GM21528 (cell line): ENCODE measurements around the gene PSMD6.

Experiments
- ATAC-seq: cut with Tn5 transposase; IDR thresholded peaks from one replicate; pipeline ENCODE4 v1.9.1; 2021; ENCODE audit warnings: mild to moderate bottlenecking, moderate library complexity; ENCODE audit not compliant: unreplicated experiment, low FRiP score

PSMD6 gene

GRCh38 chr3:64023187-64023860 is at the start of gene PSMD6:
TSS of gene PSMD6 (minus strand) at chr3:64023494. CDS start at chr3:64023419, 75 bp downstream.
- peak; percentile 97 for ATAC-seq

GRCh38 chr3:64072126-64072525 is 48.8 kb upstream of the PSMD6 start:
- ATAC-seq = no peak

- no peak for ATAC-seq
These were observed 47.4 kb upstream of the PSMD6 start for GRCh38 chr3:64070704-64071103.

GRCh38 chr3:64067506-64068346 is 44.4 kb upstream of the PSMD6 start:
- no peak for ATAC-seq

- ATAC-seq = no peak
These were observed 41.5 kb upstream of the PSMD6 start for GRCh38 chr3:64064804-64065203.

- no peak for ATAC-seq
These were observed 40.7 kb upstream of the PSMD6 start for GRCh38 chr3:64063983-64064438.

- no peak for ATAC-seq
These were observed 40.1 kb upstream of the PSMD6 start for GRCh38 chr3:64063207-64063982.

- no peak for ATAC-seq
These were observed 38.3 kb upstream of the PSMD6 start for GRCh38 chr3:64061628-64062027.

GRCh38 chr3:64059484-64060175 is 36.3 kb upstream of the PSMD6 start:
- ATAC-seq = no peak

GRCh38 chr3:64058566-64058965 is 35.3 kb upstream of the PSMD6 start:
- ATAC-seq = no peak

- ATAC-seq = no peak
These were observed 33.9 kb upstream of the PSMD6 start for GRCh38 chr3:64057231-64057630.

- no peak for ATAC-seq
These were observed 33.4 kb upstream of the PSMD6 start for GRCh38 chr3:64056606-64057180.

- no peak for ATAC-seq
These were observed 31.8 kb upstream of the PSMD6 start for GRCh38 chr3:64055076-64055475.

- ATAC-seq = no peak
These were observed 31.2 kb upstream of the PSMD6 start for GRCh38 chr3:64054488-64054887.

- no peak for ATAC-seq
These were observed 30.3 kb upstream of the PSMD6 start for GRCh38 chr3:64053581-64053980.

- no peak for ATAC-seq
These were observed 29.8 kb upstream of the PSMD6 start for GRCh38 chr3:64053117-64053516.

GRCh38 chr3:64049832-64050231 is 26.5 kb upstream of the PSMD6 start:
- no peak for ATAC-seq

GRCh38 chr3:64049136-64049535 is 25.8 kb upstream of the PSMD6 start:
- no peak for ATAC-seq

- no peak for ATAC-seq
These were observed 25.4 kb upstream of the PSMD6 start for GRCh38 chr3:64048631-64049061.

GRCh38 chr3:64047787-64048186 is 24.5 kb upstream of the PSMD6 start:
- no peak for ATAC-seq
